SK-N-SH (cell line): ENCODE results near the gene C14orf39. TPM values are rescaled to one million over a fixed set of nuclear protein-coding genes. Genes with fewer than 3 reads are reported as not detected.
"Not testable (repeated sequence)": the region's sequence is repeated elsewhere in the genome, so short reads cannot be mapped to it uniquely, and the experiment has no call there.

ENCODE experiments used
- CTCF ChIA-PET: fragments of 300-600, 350-600 bp; formaldehyde crosslinking; extraction: SDS; loops from one replicate; lab custom pipeline; 2021; lab: Yijun Ruan, JAX
- POLR2A ChIA-PET: fragments of 350-600 bp; sonication (Branson Sonifier 250); formaldehyde crosslinking; extraction: SDS; loops from one replicate; lab custom pipeline; 2020; ENCODE audit warnings: antibody characterized with exemption, inconsistent platforms; lab: Yijun Ruan, JAX
- DNase-seq: peaks from one replicate; pipeline ENCODE4 v3.0.0; 2012
- H2AFZ ChIP-seq: fragments of 200-600 bp; sonication (generic); 2 replicates; pipeline ENCODE4 v1.8.1; 2016; ENCODE audit warnings: antibody characterized with exemption, mild to moderate bottlenecking, low read depth
- H3F3A ChIP-seq: fragments of 200-600 bp; sonication (generic); replicated peaks from 2 replicates; pipeline ENCODE3; 2016; ENCODE audit warnings: antibody characterized with exemption, mild to moderate bottlenecking; ENCODE audit not compliant: insufficient read depth
- H3K27ac ChIP-seq, 2 experiments: fragments of 200-500 bp in 1 of 2; fragments of 200-600 bp in 1 of 2; sonication (Bioruptor generic) in 1 of 2; sonication (generic), shearing (Covaris generic) in 1 of 2; 2 replicates each; pipeline versions ENCODE4 v1.5.1 to v1.6.1; 2014 to 2016; ENCODE audit warnings: low read depth in 2 of 2, inconsistent platforms in 1 of 2, low read length in 1 of 2, mild to moderate bottlenecking in 1 of 2, mixed read lengths in 1 of 2
- H3K27me3 ChIP-seq: fragments of 200-600 bp; sonication (generic), shearing (Covaris generic); 2 replicates; pipeline ENCODE4 v1.6.1; 2016; ENCODE audit warnings: mixed run types; ENCODE audit not compliant: insufficient read depth
- H3K36me3 ChIP-seq, 2 experiments: fragments of 200-500 bp in 1 of 2; fragments of 200-600 bp in 1 of 2; sonication (Bioruptor generic) in 1 of 2; sonication (generic) in 1 of 2; replicated peaks in 1 of 2; 2 replicates each; pipeline versions ENCODE3 to v1.5.1; 2014 to 2016; ENCODE audit warnings: low read length in 1 of 2, mild to moderate bottlenecking in 1 of 2; ENCODE audit not compliant: insufficient read depth in 2 of 2, control insufficient read depth in 1 of 2
- H3K4me1 ChIP-seq, 2 experiments: fragments of 200-500 bp in 1 of 2; fragments of 200-600 bp in 1 of 2; sonication (Bioruptor generic) in 1 of 2; sonication (generic), shearing (Covaris generic) in 1 of 2; 2 replicates each; pipeline versions ENCODE4 v1.5.1 to v1.6.1; 2014 to 2016; ENCODE audit warnings: low read depth in 1 of 2, low read length in 1 of 2, mixed run types in 1 of 2; ENCODE audit not compliant: insufficient read depth in 2 of 2, control insufficient read depth in 1 of 2
- H3K4me2 ChIP-seq: fragments of 200-600 bp; sonication (generic), shearing (Covaris generic); 2 replicates; pipeline ENCODE4 v1.6.1; 2017; ENCODE audit warnings: mixed run types
- H3K4me3 ChIP-seq, 2 experiments: fragments of 200-500 bp in 1 of 2; fragments of 200-600 bp in 1 of 2; sonication (Bioruptor generic) in 1 of 2; sonication (generic), shearing (Covaris generic) in 1 of 2; 2 replicates each; pipeline versions ENCODE4 v1.5.1 to v1.8.1; 2014 to 2016; ENCODE audit warnings: low read depth in 2 of 2, inconsistent platforms in 1 of 2, low read length in 1 of 2, mild to moderate bottlenecking in 1 of 2, mixed read lengths in 1 of 2, moderate library complexity in 1 of 2
- H3K79me2 ChIP-seq: fragments of 200-600 bp; sonication (generic); 2 replicates; pipeline ENCODE4 v1.8.1; 2017; ENCODE audit warnings: mild to moderate bottlenecking; ENCODE audit not compliant: insufficient read depth
- H3K9ac ChIP-seq: fragments of 200-600 bp; sonication (generic); 2 replicates; pipeline ENCODE4 v1.6.1; 2017; ENCODE audit warnings: mixed run types
- H3K9me2 ChIP-seq: fragments of 200-600 bp; sonication (generic); 2 replicates; pipeline ENCODE4 v1.6.1; 2017; ENCODE audit warnings: mixed run types
- H3K9me3 ChIP-seq: fragments of 200-600 bp; sonication (generic); 2 replicates; pipeline ENCODE4 v1.6.1; 2017; ENCODE audit warnings: mixed run types, mild to moderate bottlenecking, moderate library complexity
- H4K20me1 ChIP-seq: fragments of 200-600 bp; sonication (generic); 2 replicates; pipeline ENCODE4 v1.6.1; 2017; ENCODE audit warnings: mild to moderate bottlenecking, mixed run types; ENCODE audit not compliant: insufficient read depth
- CHD2 ChIP-seq: fragments of 150-350 bp; IDR thresholded peaks from 2 replicates; pipeline ENCODE4 v1.6.1; 2018; ENCODE audit warnings: low read length; ENCODE audit not compliant: partially characterized antibody
- ELF1 ChIP-seq: IDR thresholded peaks from 2 replicates; pipeline ENCODE4 v1.4.0; 2012
- EP300 ChIP-seq, 2 experiments: IDR thresholded peaks; 2 replicates each; pipeline versions ENCODE4 v1.4.0 to v1.6.1; 2012; ENCODE audit warnings: borderline replicate concordance in 1 of 2, low read depth in 1 of 2, low read length in 1 of 2
- FOSL2 ChIP-seq: IDR thresholded peaks from 2 replicates; pipeline ENCODE4 v1.4.0; 2012; ENCODE audit warnings: low read depth, mild to moderate bottlenecking, moderate library complexity, borderline replicate concordance
- FOXM1 ChIP-seq: IDR thresholded peaks from 2 replicates; pipeline ENCODE4 v1.4.0; 2012; ENCODE audit warnings: low read depth, mild to moderate bottlenecking
- GABPA ChIP-seq: IDR thresholded peaks from 2 replicates; pipeline ENCODE4 v1.4.0; 2012; ENCODE audit warnings: low read depth, mild to moderate bottlenecking
- GATA2 ChIP-seq: sonication (generic); formaldehyde crosslinking; IDR thresholded peaks from 2 replicates; pipeline ENCODE4 v1.5.0; 2020; ENCODE audit warnings: mild to moderate bottlenecking, missing genetic modification reagents
- RAD21 ChIP-seq: IDR thresholded peaks from 2 replicates; pipeline ENCODE4 v1.6.1; 2012; ENCODE audit warnings: mild to moderate bottlenecking, low read length
- RCOR1 ChIP-seq: fragments of 150-350 bp; IDR thresholded peaks from 2 replicates; pipeline ENCODE4 v1.6.1; 2017; ENCODE audit warnings: antibody characterized with exemption, low read length
- RXRA ChIP-seq: IDR thresholded peaks from 2 replicates; pipeline ENCODE4 v1.4.0; 2012; ENCODE audit warnings: low read depth, mild to moderate bottlenecking, borderline replicate concordance
- SMC3 ChIP-seq: IDR thresholded peaks from 2 replicates; pipeline ENCODE4 v1.6.1; 2012; ENCODE audit warnings: low read depth, low read length, improper control_type of control experiment
- TEAD4 ChIP-seq: IDR thresholded peaks from 2 replicates; pipeline ENCODE4 v1.4.0; 2012; ENCODE audit warnings: mild to moderate bottlenecking, borderline replicate concordance; ENCODE audit not compliant: insufficient read depth
- WGBS: methylation state at CpG from one replicate; pipeline ENCODE4 v1.1.6; 2017; ENCODE audit warnings: low lambda C conversion rate; 5-methylcytosine and 5-hydroxymethylcytosine counted together
- polyA plus RNA-seq, 3 experiments: library from polyadenylated mRNA; depleted of rRNA; stranded (reverse); fragments of >200 nt; gene quantifications; 2 replicates each; pipeline ENCODE4 v1.2.3, GENCODE V29; 2012
- TF ChIP-seq, protein P1 (sequence below): fragments of 150-350 bp; IDR thresholded peaks from 2 replicates; pipeline ENCODE4 v1.6.1; 2017; ENCODE audit warnings: antibody characterized with exemption, low read length, low read depth, borderline replicate concordance
- TF ChIP-seq, protein P2 (sequence below): IDR thresholded peaks from 2 replicates; pipeline ENCODE4 v1.4.0; 2012; ENCODE audit warnings: low read depth
- TF ChIP-seq, protein P3 (sequence below): IDR thresholded peaks from 2 replicates; pipeline ENCODE4; 2012

C14orf39 gene
- polyA plus RNA-seq, 1 of the 3 experiments (the other 2 are of a cell fraction), result 0.13 TPM

DNA sequence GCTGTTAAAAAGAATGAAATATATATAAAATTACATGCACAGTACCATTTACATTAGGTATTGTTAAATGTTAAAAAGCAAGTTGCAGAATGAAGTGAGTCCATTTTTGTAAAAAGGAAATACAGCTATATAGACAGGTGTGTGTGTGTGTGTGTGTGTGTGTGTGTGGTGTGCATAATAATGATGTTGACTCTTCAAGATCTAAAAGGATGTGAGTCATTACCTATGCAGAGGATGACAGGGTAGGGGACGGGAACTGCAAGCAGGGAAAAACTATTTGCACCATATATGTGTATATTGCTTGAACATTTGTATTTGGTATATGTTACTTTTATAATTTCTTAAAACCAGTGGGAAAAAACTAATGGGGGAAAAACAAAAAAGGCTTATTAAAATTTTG, 3.1 kb downstream of the C14orf39 start:
- H2AFZ ChIP-seq, result no peak overlapping the region
- TF ChIP-seq EP300 (IDR thresholded peaks at IDR 0.05; ENCODE audit: borderline replicate concordance in 1 of 2, low read depth in 1 of 2, low read length in 1 of 2) (no peak), SMC3 (no peak), RXRA (no peak), RCOR1 (no peak), FOXM1 (no peak), FOSL2 (no peak), GABPA (no peak), TEAD4 (no peak), ELF1 (no peak), CHD2 (no peak), RAD21 (no peak), GATA2 (no peak)
- TF ChIP-seq, protein P1, sequence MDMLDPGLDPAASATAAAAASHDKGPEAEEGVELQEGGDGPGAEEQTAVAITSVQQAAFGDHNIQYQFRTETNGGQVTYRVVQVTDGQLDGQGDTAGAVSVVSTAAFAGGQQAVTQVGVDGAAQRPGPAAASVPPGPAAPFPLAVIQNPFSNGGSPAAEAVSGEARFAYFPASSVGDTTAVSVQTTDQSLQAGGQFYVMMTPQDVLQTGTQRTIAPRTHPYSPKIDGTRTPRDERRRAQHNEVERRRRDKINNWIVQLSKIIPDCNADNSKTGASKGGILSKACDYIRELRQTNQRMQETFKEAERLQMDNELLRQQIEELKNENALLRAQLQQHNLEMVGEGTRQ, result no peak
- TF ChIP-seq, protein P2, sequence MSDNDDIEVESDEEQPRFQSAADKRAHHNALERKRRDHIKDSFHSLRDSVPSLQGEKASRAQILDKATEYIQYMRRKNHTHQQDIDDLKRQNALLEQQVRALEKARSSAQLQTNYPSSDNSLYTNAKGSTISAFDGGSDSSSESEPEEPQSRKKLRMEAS, result no peak
- TF ChIP-seq, protein P3, sequence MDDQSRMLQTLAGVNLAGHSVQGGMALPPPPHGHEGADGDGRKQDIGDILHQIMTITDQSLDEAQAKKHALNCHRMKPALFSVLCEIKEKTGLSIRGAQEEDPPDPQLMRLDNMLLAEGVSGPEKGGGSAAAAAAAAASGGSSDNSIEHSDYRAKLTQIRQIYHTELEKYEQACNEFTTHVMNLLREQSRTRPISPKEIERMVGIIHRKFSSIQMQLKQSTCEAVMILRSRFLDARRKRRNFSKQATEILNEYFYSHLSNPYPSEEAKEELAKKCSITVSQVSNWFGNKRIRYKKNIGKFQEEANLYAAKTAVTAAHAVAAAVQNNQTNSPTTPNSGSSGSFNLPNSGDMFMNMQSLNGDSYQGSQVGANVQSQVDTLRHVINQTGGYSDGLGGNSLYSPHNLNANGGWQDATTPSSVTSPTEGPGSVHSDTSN, result no peak
- H4K20me1 ChIP-seq, result no peaks in the 10 kb centered on the region
- no peaks in the 10 kb centered on the region for H3K27me3 ChIP-seq
- CTCF ChIA-PET, result interaction anchor here (2.0 kb wide), 1 partner anchor 133 kb away, joined by 12 read pairs; no protein-coding TSS in a partner anchor
- peaks cover 7% of the 10 kb centered on the region for H3F3A ChIP-seq
- no peak overlapping the region for H3K4me3 ChIP-seq
- H3K9me3 ChIP-seq, result no peaks in the 10 kb centered on the region
- H3K9me2 ChIP-seq, result peaks cover 3% of the 10 kb centered on the region; the same call in 1 of the 2 replicates
- no peak overlapping the region for H3K9ac ChIP-seq
- no peaks in the 10 kb centered on the region for H3K79me2 ChIP-seq
- 44% methylated on average over 1 of the region's 1 CpG for WGBS
- H3K36me3 ChIP-seq, result peaks cover 0 to 5% of the 10 kb centered on the region in 2 experiments
- no peak overlapping the region for H3K27ac ChIP-seq
- no peaks in the 10 kb centered on the region; a peak in 1 of 4 replicates for H3K4me1 ChIP-seq
- POLR2A ChIA-PET, result no interaction called here
- no peak for DNase-seq
- H3K4me2 ChIP-seq, result no peak overlapping the region

DNA sequence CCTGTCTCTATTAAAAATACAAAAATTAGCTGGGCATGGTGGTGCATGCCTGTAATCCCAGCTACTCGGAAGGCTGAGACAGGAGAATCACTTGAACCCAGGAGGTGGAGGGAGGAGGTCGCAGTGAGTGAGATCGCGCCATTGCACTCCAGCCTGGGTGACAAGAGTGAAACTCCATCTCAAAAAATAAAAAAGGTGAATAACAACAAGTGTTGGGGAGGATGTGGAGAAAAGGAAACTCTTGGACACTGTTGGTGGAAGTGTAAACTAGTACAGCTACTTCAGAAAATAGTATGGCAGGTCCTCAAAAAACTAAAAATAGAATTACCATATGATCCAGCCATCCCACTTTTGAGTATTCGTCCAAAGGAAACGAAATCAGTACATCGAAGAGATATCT, 5.6 kb downstream of the C14orf39 start:
- H2AFZ ChIP-seq, H3K27me3 ChIP-seq, H3F3A ChIP-seq, CTCF ChIA-PET, H3K4me3 ChIP-seq, H3K36me3 ChIP-seq, H3K79me2 ChIP-seq, H3K9ac ChIP-seq, POLR2A ChIA-PET, H3K4me1 ChIP-seq, H3K9me3 ChIP-seq, DNase-seq, H3K4me2 ChIP-seq, H3K27ac ChIP-seq, H3K9me2 ChIP-seq, H4K20me1 ChIP-seq: not testable (repeated sequence)
- WGBS, result 85% methylated on average over 7 of the region's 7 CpGs
